Dermis microvascular lymphatic vessel endothelial cell (primary cell): ENCODE results near the gene USP15. TPM values are rescaled to one million over a fixed set of nuclear protein-coding genes. Genes with fewer than 3 reads are reported as not detected.
A peak's percentile ranks its signal among the peaks of the same experiment; 100 is the strongest.

Source experiments
- DNase-seq, 2 donors: peaks; one replicate each; pipeline versions ENCODE4 v3.0.0 to v3.0.0-alpha.2; 2010; ENCODE audit warnings: low read depth in 2 of 2
- total RNA-seq: library from RNA; depleted of rRNA; stranded (reverse); fragments of >200 nt; gene quantifications from 2 replicates; pipeline ENCODE4 v1.2.1, GENCODE V29; 2014

The USP15 gene
- 44.4 and 55.6 TPM in 2 replicates for total RNA-seq

GRCh38 chr12:62259993-62260732, at the start of gene USP15:
Gene USP15, plus strand, starts transcription at chr12:62260404. Its CDS starts 11 bp downstream, at chr12:62260415.
- DNase-seq = peak; percentile 92 to 98

- DNase-seq = peak; percentile 5 to 24
These were observed 49.8 kb upstream of the USP15 start for GRCh38 chr12:62210422-62210821.

DNA sequence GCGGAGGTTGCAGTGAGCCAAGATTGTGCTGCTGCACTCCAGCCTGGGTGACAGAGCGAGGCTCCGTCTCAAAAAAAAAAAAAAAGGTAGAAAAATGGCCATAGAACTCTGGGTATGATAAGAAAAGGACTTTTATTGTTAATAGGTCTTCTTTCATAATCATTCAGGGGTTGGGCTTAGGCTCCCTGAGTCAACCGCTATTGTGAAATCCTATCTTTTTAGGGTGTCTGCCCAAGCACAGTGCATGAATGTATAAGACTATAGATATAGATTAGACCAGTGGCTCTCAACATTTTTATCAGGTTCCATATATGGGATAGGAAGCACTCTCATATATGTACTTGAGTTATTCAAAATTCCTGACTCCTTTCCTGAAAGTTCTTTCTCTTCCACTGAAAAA, 48.7 kb upstream of the USP15 start:
- no peak for DNase-seq

GRCh38 chr12:62214846-62215245, 45.4 kb upstream of the USP15 start:
- no peak for DNase-seq

GRCh38 chr12:62215506-62215905, 44.7 kb upstream of the USP15 start:
- DNase-seq = no peak

DNA sequence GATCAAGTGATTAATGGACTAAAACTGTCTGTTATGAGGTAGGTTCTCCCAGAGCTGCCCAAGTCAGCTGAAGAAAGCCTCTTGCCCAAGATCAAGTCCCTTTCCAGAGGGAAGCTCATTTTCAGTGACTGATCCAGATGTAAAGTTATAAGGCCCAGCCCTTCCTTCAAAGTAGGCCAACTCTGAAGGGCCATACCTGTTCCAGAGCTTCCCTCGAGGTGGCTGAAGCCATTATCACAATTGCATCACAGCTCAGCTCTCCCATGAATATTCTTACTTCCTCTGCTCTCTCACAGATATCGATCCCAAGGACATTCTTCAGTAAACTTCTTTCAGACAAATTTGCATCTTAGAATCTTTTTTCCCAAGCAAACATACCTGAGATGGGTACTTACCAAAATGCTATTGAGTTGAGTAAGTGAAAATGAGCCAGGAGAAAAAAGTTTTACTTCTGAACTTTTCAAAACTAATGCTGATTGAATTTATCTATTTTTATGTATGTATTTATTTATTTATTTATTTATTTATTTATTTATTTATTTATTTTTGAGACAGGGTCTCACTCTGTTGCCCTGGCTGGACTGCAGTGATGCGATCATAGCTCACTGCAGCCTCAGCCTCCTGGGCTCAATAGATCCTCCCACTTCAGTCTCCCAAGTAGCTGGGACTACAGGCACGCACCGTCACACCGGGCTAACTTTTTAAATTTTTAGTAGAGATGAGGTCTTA, 42.6 kb upstream of the USP15 start:
- DNase-seq = no peak

DNA sequence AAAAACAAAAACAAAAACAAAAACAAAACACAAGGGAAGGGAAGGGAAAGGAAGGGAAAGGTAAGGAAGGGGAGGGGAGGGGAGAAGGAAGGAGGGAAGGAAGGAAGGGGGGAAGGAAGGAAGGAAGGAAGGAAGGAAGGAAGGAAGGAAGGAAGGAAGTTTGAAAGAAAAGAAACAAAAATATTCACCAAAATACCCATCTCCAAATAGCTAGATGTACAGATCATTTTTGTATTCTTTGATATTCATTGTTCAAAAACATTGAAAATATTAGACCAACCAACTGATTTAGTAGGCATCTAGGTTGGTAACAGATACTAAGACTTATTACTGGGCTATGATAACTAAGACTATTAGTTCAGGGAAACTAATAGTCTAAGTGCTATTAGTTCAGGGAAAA, 39.1 kb upstream of the USP15 start:
- no peak for DNase-seq

DNA sequence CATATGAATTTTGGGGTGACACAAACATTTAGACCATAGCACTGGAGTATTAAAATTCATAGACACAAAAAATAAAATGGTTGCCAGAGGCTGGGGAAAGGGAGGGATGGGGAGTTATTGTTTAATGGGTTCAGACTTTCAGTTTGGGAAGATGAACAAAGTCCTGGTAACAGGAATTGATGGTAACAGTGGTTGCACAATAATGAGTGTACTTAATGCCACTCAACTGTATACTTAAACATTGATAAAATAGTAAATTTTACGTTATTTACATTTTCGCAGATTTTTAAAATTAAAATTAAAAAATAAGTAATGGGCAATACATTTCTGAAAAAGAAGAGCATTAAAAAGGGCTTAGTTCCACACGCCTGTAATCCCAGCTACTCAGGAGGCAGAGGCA, 35.6 kb upstream of the USP15 start:
- DNase-seq = no peak

- no peak for DNase-seq
These were observed 33.1 kb upstream of the USP15 start for GRCh38 chr12:62227091-62227490.

GRCh38 chr12:62230652-62231051, 29.6 kb upstream of the USP15 start:
- DNase-seq = no peak

DNA sequence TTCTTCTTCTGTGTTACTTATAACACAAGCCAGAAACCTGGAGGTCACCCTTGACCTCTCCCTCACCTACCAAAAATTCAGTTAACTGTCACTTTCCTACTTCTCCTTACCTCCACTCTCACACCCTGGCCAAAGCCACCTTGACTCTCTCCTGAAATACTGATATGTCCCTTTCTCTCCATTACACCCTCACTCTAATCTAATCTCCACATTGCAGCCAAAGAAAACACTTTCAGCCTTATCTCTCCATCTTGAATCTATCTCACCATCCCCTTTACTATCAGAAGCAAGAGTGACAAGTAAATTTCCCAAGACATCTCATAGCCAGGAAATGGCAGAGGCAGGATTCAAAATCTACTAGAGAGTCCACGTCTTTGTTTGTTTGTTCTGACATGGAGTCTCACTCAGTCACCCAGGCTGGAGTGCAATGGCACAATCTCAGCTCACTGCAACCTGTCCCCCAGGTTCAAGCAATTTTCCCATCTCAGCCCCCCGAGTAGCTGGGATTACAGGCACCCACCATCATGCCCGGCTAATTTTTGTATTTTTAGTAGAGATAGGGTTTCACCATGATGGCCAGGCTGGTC, 28.0 kb upstream of the USP15 start:
- no peak for DNase-seq

DNA sequence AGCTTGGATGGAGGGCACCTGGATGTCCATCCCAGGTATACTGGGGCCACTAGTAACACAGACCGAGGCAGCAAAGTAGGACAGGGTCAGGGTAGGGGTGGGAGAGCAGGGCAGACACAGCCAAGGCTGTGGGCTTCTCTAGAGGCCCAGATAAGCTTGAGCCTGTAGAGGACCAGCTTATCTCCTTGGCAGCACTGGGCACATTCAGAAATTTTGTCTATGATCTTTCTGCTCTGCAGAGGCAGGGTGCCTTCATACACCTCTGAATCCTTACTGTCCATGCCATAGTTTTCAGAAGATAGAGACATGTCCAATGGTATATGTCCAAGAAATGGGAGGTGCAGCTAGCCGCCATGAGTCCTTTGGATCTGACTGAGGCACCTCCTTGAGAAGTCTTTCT, 26.4 kb upstream of the USP15 start:
- no peak for DNase-seq

- no peak for DNase-seq
These were observed 20.6 kb upstream of the USP15 start for GRCh38 chr12:62239571-62239970.

DNA sequence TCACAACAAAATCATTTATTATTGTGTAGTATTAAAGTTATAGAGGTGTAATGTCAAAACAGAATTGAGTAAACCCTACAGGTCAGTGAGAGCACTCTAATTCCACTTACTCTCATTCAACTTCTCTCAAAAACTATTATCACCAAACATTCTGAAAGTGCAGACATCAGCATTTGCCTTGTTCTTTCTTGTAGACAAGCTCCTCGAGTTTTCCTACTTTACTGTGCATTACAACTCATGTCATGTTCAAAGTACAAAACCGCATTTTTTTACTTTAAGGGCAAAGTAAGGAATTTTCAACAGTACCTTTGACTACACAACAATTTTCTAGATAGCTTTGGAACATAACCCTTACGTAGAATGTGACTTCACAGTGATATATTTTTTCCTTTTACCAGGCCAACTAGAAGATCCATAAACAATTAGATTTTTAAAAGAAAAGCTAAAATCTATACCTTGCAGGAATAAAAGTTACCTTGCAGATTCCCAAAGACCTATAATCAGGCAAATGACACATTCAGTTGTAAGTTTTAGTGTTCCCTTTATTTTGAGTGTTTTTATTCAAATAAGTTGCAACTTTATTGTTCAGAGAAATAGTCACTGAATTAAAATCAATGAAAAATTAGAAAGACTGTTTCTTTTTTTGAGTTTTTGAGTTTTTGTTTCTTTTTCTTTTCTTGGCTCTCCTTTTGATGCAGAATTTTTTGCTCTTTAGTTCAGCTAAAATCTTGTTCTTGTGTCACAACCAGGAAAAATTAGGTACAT, 12.7 kb upstream of the USP15 start:
- no peak for DNase-seq

DNA sequence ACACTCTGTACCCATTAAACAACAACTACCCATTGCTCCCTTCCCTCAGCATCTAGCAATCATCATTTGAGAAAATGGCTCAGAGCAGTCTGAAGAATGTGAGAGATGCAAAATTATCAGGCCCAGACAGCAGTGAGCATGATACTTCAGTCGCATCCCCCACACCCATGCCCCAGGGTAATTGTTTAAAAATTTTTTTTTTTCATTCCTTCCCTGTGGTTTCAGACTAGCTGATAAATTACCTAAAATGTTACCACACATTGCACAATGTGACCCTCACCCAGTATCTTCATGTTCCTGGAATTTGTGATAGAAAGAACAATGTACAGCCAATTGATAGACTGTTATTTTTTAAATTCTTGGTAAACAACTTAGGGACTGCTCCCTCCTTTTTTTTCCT, 11.3 kb upstream of the USP15 start:
- DNase-seq = no peak

DNA sequence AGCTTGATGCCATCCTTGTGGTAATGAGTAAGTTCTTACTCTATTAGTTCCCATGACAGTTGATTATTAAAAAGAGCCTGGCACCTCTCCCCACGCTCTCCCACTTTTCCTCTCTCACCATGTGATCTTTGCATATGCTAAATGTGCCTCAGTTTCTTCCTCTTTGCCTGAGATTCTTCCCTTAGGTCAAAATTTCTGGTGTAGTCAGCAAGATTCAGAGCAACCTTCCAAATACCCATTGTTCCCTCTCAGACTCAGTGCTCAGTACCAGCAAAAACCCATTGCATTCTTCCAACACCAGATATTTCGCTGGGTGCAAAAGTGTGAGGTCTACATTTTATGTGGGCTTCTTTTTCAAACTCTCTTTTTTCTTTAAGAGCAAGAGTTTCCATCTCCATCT, 10.8 kb upstream of the USP15 start:
- DNase-seq = no peak

DNA sequence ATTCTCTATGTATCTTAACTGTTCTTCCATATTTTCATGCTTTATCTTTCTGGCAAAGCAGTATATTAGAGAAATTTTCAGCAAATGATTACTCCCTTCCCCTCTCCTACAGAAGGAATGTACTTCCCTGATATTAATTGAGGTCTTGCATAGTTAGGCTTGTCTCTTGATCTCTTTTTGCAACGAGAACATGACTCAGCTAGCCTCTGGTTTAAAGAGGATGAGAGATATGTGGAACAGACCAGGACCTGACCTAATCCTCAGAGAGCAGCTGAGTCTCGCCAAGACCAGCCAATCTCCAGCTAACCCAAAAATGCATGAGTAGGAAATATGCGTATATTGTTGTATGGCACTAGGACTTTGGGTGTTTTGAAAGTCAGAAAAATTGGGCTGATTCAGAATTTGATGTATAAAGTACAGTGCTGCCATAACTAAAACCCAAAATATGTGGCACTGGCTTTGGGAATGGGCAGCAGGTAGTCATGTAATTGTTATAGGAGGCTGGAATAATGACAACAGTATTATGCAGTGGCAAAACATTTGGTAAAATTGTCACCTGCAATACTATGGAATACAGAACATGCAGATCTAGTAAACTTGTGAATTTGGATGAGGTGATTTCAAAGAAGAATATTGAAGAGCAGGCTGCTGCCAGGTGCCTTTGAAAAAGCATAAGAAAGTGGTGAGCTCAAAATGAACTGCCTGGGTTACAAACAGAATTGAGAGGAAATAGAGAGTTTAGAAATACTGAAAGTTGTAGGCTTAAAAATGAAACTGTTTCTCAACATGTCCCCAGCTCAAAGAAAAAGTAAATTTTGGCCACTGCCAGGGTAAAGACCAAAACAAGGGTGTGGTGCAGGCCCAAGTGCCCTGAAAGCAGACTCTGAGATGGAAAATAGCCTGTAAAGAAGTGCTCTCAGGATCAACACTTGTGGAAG, 9.3 kb upstream of the USP15 start:
- no peak for DNase-seq

DNA sequence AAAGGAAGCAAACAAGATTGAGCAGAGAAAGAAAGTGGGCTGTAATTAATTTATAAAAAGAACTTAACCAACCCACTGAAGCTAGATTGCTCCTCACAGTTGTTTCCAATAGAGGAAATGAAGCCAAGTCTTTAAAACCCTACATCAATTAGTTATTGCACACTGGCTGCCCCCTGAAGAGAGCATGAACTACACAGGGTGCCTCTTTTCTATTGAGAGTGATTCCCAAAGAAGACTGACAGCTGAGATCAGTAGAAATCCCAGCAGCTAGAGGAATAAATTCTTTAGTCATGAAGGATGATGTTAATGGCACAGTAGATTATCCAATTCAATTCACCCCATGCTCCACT, 8.6 kb upstream of the USP15 start:
- no peak for DNase-seq

DNA sequence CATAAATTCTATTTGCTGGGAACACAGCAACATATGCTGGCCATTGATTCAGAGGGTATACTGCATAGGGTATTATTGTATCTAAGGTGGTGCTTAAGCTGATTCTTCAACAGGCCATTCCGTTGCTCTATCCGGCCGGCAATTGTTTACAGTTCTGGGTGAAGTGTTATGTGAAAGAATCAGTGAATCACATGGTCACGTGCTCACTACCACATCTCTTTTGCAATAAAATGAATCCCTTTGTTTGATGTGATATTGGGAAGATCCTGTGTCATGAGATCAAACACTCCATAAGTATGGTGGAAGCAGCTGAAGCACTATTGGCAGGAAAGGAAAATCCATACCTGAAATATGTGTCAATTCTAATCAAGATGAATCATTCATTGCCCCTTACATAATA, 7.6 kb upstream of the USP15 start:
- no peak for DNase-seq

DNA sequence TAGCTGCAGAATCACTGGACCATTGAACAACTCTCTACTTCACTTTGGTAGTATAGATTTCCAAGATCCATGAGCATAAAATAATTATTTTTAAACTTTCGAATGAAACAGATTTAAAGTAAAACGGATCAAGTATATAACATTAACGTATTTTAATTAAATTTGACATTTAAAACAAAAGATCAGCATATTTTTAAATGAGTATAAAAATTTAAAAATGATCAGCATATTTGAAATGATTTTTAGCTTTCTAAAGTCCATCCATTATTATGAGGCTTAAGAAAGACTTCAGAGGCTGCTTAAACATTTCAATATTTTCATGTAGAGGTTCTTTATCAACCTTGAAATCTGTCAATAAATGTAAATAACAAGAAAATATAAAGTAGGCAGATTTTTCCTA, 5.2 kb upstream of the USP15 start:
- no peak for DNase-seq
